Skin epidermis (tissue), 12 donors: ENCODE measurements around the gene CTNNBL1.

ENCODE experiments used
- H3K27ac ChIP-seq, 21 experiments: fragments of 200-600 bp; sonication (generic) in 11 of 21; one replicate each; pipeline ENCODE4 v1.5.0; 2020; ENCODE audit warnings: mild to moderate bottlenecking in 3 of 21, inconsistent platforms in 2 of 21, moderate library complexity in 2 of 21
- H3K4me3 ChIP-seq, 7 experiments: fragments of 200-600 bp; sonication (generic) in 2 of 7; one replicate each; pipeline ENCODE4 v1.5.0; 2020; ENCODE audit warnings: inconsistent platforms in 2 of 7, mild to moderate bottlenecking in 2 of 7, moderate library complexity in 1 of 7

Gene CTNNBL1

DNA sequence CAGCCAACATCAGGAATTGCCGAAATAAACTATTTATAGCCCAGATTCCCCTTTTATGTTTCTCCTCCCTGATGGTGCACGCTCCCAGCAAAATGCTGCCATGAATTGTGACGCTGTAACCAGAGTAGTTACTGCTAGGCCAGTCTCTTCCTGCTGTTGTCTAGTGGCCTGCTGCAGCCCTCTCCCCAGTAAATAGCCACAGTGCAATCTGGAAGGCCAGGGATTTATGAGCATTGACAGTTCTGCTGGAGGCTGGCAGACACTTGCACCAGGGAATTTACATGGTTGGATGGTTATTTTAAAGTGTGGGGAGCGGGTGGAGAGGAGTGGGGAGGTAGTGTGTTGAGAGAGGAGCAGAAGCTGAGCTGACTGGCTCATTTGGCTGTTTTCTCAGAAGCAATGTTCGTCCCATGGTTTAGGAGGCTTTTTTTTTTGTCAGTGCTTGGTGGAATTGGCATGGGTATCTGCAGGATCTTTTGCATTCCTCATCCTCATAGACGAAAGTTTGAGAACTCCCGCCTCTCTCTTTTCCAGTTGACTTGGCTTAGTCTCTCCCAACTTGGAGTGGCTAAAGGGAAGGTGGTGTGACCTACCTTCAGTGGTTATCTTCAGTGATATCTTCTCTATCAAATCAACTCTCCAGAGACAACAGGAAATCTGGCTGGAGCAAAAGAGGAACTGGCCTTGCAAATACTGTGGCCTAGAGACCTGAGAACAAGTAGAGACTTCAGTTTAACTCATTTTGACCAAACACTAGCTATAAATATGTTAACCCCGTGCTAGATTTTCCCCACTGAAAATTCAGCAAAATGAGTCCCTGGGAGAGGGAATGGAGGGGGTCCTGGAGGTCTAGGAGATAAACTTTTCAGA, 109.8 kb downstream of the CTNNBL1 start:
- no peak overlapping the region for H3K4me3 ChIP-seq
- H3K27ac ChIP-seq = peak overlapping the region in 2 of 21 experiments; percentile 62

DNA sequence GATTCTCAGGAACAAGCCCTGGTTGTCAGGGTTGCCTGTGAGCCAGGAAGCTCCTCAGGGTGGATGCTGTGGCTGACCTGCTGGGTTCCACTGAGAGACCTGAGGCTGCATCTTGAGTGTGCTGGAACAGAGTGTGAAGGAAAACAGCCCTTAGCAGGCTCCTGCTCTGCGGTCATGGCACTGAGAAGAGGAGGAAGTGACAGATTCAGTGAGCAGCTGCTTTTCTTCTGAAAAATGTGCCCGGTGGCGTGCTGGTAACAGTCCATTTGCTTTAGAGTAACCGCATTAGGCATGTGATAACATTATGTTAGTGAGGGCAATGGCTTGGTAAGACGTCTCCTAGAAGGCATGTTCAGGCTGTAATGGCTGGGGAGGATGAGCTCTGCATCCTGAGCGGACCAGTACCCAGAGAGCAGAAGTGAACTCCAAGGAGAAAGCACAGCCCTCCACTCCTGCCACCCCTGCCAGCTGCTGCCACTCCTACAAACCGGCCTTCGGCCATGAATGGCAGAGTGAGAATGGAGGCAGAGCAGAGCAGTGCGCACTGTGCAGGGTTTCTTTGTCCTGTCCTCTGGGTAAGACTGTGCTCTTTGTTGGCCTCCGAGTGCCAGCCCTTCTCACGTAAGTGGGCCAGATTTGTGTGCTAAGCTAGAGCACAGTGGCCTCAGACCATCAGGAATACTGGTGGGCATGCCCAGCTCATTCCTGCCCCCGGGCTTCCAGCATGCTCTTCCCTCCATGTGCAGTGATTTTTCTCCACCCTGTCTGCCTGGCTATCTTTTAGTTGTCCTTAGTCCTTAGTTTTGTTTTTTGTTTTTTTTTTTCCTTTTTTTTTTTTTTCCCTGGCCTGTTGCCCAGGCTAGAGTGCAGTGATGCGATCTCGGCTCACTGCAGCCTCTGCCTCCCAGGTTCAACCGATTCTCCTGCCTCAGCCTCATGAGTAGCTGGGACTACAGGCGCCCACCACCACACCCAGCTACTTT, 111.0 kb downstream of the CTNNBL1 start:
- peak overlapping the region in 4 of 21 experiments; percentile 35 to 62 (median 54) for H3K27ac ChIP-seq

DNA sequence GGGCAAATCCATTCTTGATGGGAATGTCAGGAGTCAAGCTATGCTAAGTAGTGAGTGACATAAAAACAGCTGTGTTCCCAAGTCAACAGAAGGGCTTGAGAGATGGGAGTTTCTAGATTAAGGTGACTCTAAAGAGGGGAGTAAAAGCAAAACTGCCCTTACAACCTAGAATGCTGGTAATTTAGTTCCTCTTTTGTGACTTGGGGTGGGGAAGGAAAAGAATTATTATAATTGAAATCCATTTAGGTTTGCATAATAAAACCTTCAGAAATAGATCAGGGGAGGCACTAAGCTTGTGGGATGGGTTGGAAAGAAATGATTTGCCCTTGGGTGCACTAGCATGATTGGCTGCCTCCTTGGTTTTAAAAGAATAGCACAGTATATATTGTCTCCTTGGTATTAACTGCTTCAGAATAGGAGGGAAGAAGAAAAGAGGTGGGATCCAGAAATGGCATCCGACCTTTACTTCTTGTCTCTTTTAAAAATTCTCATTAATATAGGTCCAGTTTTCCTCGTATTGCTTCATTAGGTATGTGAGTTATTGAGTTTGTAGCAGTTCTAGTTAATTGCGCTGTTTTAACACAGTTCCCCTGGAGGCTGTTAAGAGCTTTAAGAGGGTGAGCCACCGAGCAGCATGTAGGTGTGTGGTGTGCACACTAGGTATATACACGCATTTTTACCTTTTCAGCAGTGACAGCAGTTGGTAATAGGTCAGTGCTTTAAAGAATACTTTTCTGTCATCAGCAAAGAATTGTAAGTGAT, 113.8 kb downstream of the CTNNBL1 start:
- H3K27ac ChIP-seq = no peak overlapping the region

More for the DNA sequence above, 111.0 kb downstream of the CTNNBL1 start:
- H3K4me3 ChIP-seq = no peak overlapping the region

DNA sequence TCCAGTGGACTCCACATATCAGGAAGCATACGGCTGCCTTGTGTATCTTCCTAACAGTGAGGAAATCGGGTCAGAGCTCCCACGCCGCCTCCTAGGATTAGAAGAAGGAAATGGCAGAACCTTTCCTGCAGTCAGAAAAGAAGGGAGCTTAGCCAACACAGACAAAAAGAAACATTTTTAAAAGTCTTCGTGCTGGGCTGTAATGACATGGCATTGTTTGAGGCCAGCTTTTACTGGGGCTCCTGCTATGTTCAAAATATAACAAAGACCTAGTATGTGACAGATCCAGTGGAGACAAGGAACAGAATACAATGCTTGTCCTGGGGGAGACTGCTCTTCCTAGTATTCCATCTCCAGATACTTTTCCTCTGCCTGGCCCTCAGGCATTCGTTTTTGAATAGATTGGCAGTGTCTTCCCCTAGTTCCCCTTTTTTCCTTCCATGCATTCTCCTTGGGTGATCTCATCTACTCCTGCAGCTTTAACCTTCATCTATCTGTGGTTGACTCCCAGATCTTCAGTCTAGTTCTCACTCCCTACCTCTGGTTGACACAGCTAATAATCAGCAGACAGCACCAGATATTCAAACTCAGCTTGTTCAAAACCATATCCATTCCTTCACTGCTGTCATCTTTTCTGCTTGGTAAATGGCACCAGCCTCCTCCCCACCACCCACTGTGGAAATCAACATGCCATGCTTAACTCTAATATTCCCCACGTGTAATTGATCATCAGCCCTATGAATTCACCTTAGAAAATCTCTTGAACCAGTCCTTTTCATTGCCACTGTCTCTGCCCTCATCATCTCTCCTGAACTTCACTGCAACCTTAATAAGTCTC, 114.6 kb downstream of the CTNNBL1 start:
- Histone ChIP-seq H3K4me3 (no peak overlapping the region), H3K27ac (no peak overlapping the region)

More for the DNA sequence above, 113.8 kb downstream of the CTNNBL1 start:
- H3K4me3 ChIP-seq = no peak overlapping the region

DNA sequence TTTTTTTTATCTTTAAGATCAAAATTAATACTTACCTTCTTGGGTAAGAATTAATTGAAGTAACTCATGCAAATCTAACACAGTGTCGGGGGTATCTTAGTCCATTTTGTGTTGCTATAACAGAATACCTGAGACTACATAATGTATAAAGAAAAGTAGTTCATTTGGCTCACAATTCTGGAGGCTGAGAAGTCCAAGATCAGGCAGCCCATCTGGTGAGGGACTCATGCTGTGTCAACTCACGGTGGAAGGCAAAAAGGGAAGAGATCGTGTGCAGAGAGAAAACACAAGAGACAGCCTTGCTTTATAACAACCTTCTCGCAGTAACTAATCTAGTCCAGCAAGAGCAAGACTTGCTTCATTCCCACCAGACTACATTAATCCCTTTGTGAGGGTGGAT, 116.2 kb downstream of the CTNNBL1 start:
- Histone ChIP-seq H3K27ac (no peak overlapping the region), H3K4me3 (no peak overlapping the region)

DNA sequence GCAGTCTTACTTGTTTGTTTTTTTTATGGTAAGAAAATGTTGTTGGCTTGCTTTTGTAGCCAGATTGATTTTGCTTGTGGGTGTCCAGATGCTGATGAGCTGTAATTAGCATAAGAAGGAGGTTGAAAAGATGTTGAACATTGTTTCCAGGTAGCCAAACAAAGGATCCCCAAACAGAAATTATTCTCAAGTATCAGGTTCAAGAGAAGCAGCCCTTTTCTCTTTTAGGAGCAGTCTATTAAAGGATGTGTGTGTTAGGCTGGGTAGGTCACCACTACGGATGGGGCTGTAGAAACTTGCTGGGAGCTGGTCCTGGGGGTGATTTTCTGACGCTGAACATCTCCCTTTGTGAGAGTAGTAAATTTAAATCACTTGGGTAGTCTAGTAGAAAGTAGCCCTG, 122.2 kb downstream of the CTNNBL1 start:
- Histone ChIP-seq H3K4me3 (no peak overlapping the region), H3K27ac (no peak overlapping the region)

DNA sequence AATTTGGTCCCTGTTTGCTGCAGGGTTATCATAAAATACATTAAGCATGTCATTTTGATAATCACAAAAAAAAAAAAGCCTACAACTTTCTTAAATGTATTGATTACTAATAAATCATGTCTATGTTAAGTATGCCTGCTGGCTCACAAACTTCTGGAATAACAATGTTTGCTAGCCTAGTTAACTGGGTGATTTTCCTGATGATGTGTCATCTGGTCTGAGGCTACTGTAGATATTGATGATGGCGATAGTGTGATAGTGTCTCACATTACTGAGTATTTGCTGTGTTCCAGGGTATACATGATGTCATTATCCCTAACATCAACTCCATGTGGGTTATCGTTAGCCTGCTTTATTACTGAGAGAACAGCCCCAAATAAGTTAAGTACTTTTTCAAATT, 122.9 kb downstream of the CTNNBL1 start:
- H3K4me3 ChIP-seq = no peak overlapping the region
- H3K27ac ChIP-seq = no peak overlapping the region

DNA sequence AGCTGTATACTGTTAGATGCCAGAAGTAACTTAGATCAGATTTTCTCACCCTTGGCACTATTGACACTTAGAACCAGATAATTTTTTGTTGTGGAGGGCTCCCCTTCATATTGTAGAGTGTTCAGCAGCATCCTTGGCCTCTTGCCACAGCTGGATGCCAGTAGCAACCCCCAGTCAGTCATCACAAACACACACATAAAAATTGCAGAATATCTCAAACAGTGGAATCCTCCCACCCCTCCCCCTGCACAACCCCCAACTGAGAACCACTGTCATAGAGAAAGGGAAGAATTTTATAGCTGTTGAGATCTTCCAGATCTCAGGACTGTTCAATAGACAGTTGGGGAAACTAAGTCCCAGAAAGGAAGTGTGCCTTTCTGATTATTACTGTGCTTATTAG, 127.9 kb downstream of the CTNNBL1 start:
- peak overlapping the region in 6 of 21 experiments; percentile 48 to 70 (median 56) for H3K27ac ChIP-seq
- H3K4me3 ChIP-seq = no peak overlapping the region

DNA sequence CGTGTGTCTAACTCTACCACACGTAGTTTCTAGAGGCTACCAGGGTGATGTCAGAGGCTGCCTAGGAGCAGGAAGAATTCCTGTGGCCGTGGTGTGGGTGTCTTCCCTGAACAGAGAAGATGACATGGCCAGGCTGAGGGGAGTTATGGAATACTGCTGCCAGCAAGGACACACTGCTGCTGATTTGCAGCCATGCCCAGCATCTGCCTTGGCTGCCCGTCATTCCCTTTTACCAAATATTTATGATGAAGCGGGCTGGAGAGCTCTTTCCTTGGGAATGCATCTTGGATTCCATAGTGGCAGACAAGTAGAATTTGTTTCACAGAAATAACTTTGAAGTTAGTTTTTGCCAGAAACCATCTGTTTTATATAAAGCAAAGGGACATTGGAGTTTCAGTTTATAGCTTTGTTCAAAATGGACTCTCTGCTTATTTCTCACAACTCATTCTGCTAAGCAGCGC, 128.3 kb downstream of the CTNNBL1 start:
- H3K27ac ChIP-seq = peak overlapping the region in 7 of 21 experiments; percentile 27 to 70 (median 58)
- H3K4me3 ChIP-seq = no peak overlapping the region

DNA sequence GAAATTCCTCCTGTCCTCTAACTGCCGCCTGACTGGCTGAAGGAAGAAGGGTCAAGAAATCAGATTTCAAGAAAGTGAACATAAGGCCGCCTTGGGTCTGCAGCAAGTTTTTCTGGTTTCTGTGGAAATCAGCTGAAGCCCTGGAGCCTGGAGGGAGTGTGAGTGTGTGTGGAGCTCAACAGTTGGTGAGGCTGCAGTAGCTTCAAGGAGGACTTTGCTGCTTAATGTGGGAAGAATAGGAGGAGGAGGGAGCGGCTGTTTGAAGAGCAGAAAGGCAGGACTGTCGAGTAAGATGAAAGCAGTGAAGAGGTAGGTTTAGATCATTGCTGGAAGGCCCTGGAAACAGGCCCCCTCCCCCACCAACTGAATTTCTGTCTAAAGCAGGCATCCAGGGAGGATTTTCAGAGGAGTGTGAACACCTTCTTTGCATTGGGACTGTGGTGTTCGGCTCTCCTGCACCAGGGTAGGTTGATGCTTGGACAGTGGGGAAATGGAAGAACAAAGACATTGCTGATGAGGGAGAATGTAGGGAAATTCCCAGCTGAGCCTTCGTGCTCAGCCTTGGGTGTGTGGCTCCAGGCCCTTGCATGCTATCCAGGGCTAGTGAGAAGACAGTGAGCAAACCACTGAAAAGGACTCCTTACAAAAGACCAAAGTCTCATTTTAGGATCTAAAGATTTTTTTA, 129.6 kb downstream of the CTNNBL1 start:
- Histone ChIP-seq H3K4me3 (no peak overlapping the region), H3K27ac (peak overlapping the region in 6 of 21 experiments; percentile 37 to 70 (median 56))

DNA sequence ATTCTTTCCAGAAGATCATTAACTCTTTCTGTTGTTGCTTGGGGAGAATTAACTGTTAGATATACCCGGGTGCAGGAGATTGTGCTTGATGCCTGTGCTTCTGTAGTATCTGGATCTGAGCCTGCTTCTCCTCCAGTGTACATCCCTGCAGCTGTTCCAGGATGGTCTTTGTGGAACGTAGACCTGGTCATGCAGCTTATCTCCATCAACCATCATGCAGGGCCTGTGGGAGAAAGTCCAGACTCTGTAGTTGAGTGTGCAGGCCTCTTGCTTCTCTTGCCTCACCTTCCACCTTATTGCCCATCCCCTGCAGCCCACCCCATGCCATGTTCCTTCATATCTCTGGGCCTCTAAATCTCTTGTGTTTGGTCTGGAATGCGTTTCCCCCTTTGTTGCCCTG, 133.8 kb downstream of the CTNNBL1 start:
- no peak overlapping the region for H3K27ac ChIP-seq
- no peak overlapping the region for H3K4me3 ChIP-seq

DNA sequence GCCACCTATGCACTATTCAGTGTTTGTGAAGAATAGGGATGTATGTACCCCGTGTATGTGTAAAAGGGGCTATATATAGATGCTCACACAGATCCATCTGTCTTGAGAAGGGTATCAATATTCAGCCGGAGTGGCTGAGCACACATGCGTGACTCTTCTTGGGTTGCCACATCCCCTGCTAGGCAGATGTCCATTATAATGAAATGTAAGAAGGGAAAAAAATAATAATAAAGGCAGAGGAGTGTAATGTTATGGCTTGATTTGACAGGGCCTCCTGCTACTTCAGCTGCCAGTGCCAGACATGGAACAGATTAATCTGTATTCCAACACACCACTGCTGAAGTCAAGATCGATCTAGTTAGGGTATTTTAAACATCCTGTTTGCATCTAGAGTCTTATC, 134.9 kb downstream of the CTNNBL1 start:
- H3K4me3 ChIP-seq = no peak overlapping the region
- no peak overlapping the region for H3K27ac ChIP-seq

DNA sequence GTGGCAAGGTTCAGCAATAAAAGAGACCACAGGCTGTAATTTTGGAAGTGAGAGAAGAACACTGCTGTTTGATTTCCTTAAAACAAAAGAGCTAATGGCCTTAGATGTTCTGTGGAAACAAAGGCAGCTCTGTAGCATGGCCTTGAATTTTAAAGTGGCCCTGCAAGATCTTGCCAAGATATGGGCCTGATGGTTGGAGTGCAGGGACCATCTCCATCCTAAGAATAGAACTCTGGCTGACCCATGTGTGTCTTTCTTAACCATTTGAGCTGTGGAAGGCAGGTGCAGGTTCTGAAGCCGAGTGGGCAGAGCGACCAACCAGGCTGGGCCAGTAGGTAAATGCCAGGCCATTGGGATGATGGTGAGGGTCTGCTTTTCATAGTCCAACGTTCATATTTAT, 135.3 kb downstream of the CTNNBL1 start:
- H3K4me3 ChIP-seq = no peak overlapping the region
- H3K27ac ChIP-seq = no peak overlapping the region

DNA sequence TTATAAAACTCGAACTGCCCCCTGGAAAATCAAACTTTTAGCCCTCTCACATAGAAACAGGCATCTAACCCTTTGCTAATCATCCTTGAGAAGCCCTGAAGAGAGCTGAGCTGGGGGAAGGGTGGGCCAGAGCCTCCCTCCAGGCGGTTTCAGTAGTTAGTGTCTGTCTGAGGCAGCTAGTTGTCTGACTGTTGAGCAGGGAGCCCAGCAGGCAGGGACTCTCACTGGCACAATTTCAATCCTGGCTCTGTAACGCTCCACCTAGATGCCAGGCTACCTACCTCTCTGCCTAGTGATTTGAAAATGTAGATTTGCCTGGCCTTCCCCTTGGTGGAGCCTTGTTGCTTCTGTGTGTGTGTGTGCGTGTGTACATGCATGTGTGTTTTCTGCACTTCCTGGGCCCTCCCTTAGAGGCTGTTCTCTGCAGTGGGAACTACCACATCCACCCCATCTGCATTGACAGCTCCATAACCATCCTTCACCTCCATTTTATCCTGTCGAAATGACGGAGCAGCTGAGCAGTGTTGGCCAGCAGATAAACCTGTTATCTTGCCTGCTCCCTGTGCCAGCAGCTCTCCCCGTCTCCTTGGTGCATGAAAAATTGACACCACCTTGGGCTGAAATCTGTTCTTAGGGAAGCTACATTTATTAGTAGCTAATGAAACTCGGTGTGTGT, 139.5 kb downstream of the CTNNBL1 start:
- Histone ChIP-seq H3K4me3 (no peak overlapping the region), H3K27ac (no peak overlapping the region)

DNA sequence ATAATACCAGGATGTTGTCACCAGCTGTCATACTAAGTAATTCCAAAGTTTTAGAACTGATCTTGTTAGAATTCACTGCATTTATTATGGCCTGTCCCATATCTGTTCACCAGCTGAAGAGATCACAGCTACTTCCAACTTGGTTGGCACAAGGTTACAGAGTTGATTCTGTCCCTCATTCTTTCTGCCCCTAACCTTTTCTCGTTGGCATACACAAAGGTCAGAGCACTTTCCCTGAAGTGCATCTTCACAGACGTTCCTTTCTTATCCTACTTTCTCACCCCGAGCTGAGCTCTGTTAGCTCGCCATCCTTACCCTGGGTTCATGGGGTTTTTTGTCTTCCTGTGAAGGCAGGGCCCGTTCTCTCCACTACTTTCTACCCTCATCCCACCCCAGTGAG, 143.1 kb downstream of the CTNNBL1 start:
- H3K4me3 ChIP-seq = no peak overlapping the region

DNA sequence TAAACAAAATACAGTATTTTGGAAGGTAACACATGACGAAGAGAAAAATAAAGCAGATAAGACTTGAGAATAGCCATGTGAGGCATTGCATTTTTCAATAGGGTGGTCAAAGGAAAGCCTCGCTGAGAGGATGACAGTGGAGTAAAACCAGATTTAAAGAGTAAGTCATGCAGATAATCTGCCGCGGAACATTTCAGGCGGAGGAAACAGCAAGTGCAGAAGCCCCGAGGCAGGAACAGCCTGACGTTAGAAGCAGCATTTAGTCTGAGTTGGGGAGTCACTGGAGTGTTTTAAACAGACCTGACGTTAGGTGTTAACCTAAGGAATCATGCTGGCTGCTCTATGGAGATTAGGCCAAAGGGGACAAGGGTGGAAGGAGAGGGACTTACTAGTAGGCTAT, 144.1 kb downstream of the CTNNBL1 start:
- no peak overlapping the region for H3K27ac ChIP-seq
- H3K4me3 ChIP-seq = no peak overlapping the region

More for the DNA sequence above, 143.1 kb downstream of the CTNNBL1 start:
- H3K27ac ChIP-seq = no peak overlapping the region

DNA sequence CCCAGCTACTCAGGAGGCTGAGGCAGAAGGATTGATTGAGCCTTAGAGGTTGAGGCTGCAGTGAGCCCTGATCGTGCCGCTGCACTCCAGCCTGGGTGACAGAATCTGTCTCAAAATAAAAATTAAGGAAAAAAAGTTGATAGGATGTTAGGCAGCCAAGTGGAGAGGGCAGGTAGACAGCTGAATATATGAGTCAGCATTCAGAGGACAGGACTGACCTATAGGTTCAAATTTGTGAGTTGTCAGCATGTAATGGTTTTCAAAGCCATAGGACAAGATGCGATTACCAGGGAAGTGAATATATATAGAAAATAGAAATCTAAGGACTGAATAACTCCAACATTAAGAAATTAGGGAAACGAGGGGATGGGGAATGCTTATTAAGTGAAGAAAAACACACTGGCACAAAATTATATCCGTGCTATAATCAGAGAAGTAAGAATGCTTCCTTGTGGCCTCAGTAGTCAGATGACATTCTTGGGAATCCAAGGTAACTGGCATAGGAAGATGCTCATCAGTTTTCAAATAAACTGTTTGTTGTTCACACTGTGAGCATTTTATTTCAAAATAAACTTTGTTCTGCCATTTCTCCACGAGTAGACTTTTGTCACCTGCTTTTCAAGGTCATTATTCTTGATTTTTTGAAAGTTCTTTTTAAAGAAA, 145.1 kb downstream of the CTNNBL1 start:
- no peak overlapping the region for H3K4me3 ChIP-seq
- H3K27ac ChIP-seq = no peak overlapping the region
